KOPT-K1 (cell line): ENCODE data around the gene VWA7.
A peak's percentile ranks its signal among the peaks of the same experiment; 100 is the strongest.
"Not testable (repeated sequence)": the region's sequence is repeated elsewhere in the genome, so short reads cannot be mapped to it uniquely, and the experiment has no call there.

Experiments
- H3K27ac ChIP-seq: fragments of 200-600 bp; sonication (generic); 2 replicates; pipeline ENCODE4 v1.5.1; 2016; ENCODE audit warnings: antibody characterized with exemption, mild to moderate bottlenecking, low read depth, low read length; ENCODE audit not compliant: poor library complexity, severe bottlenecking
- H3K36me3 ChIP-seq: fragments of 200-600 bp; sonication (generic); 2 replicates; pipeline ENCODE4 v1.5.1; 2017; ENCODE audit warnings: antibody characterized with exemption, mild to moderate bottlenecking, low read length, moderate library complexity; ENCODE audit not compliant: insufficient read depth
- H3K9me3 ChIP-seq: fragments of 200-600 bp; sonication (generic); 2 replicates; pipeline ENCODE4 v1.5.1; 2017; ENCODE audit warnings: antibody characterized with exemption, low read length, mild to moderate bottlenecking; ENCODE audit not compliant: insufficient read depth, poor library complexity, severe bottlenecking

The VWA7 gene

GRCh38 chr6:31811645-31812044 lies 34.5 kb upstream of the VWA7 start:
- Histone ChIP-seq H3K27ac (no peak overlapping the region), H3K9me3 (no peaks in the 10 kb centered on the region)

GRCh38 chr6:31808599-31808998 lies 31.5 kb upstream of the VWA7 start:
- peaks cover 14% of the 10 kb centered on the region for H3K36me3 ChIP-seq
- H3K27ac ChIP-seq, H3K9me3 ChIP-seq: not testable (repeated sequence)

More at GRCh38 chr6:31811645-31812044, 34.5 kb upstream of the VWA7 start:
- H3K36me3 ChIP-seq, result no peaks in the 10 kb centered on the region

GRCh38 chr6:31806470-31807272 lies 29.5 kb upstream of the VWA7 start, which contains the start of gene LSM2:
Gene LSM2, minus strand, starts transcription at chr6:31806966. Its CDS starts 209 bp downstream, at chr6:31806757.
- H3K27ac ChIP-seq, result peak within 1 kb of the TSS; percentile 86
- H3K9me3 ChIP-seq, result no peaks in the 10 kb centered on the region
- peaks cover 32% of the 10 kb centered on the region for H3K36me3 ChIP-seq

GRCh38 chr6:31805939-31806469 lies 28.9 kb upstream of the VWA7 start:
- Histone ChIP-seq H3K27ac (peak overlapping the region; percentile 86), H3K36me3 (peaks cover 39% of the 10 kb centered on the region)

GRCh38 chr6:31801031-31801927 lies 24.2 kb upstream of the VWA7 start:
- H3K36me3 ChIP-seq, result peaks cover 65% of the 10 kb centered on the region
- H3K27ac ChIP-seq, H3K9me3 ChIP-seq: not testable (repeated sequence)

More at GRCh38 chr6:31805939-31806469, 28.9 kb upstream of the VWA7 start:
- no peaks in the 10 kb centered on the region for H3K9me3 ChIP-seq

GRCh38 chr6:31799781-31800180 lies 22.7 kb upstream of the VWA7 start:
- Histone ChIP-seq H3K9me3 (no peaks in the 10 kb centered on the region), H3K36me3 (peaks cover 61% of the 10 kb centered on the region), H3K27ac (no peak overlapping the region)

GRCh38 chr6:31797588-31797987 lies 20.5 kb upstream of the VWA7 start:
- Histone ChIP-seq H3K27ac (peak overlapping the region; percentile 64), H3K9me3 (no peaks in the 10 kb centered on the region), H3K36me3 (peaks cover 52% of the 10 kb centered on the region)

GRCh38 chr6:31796993-31797385 lies 19.9 kb upstream of the VWA7 start:
- H3K27ac ChIP-seq, result peak overlapping the region; percentile 64

GRCh38 chr6:31795616-31796298 lies 18.6 kb upstream of the VWA7 start, which contains the start of gene VARS1:
Gene VARS1, minus strand, starts transcription at chr6:31795752. Its CDS starts 535 bp downstream, at chr6:31795217.
- no peaks in the 10 kb centered on the region for H3K9me3 ChIP-seq
- peaks cover 50% of the 10 kb centered on the region for H3K36me3 ChIP-seq
- H3K27ac ChIP-seq, result peak within 1 kb of the TSS; percentile 96

More at GRCh38 chr6:31796993-31797385, 19.9 kb upstream of the VWA7 start:
- peaks cover 52% of the 10 kb centered on the region for H3K36me3 ChIP-seq
- no peaks in the 10 kb centered on the region for H3K9me3 ChIP-seq

GRCh38 chr6:31794866-31795615 lies 17.9 kb upstream of the VWA7 start:
- peak overlapping the region; percentile 96 for H3K27ac ChIP-seq
- H3K36me3 ChIP-seq, result peaks cover 52% of the 10 kb centered on the region
- H3K9me3 ChIP-seq, result no peaks in the 10 kb centered on the region

- Histone ChIP-seq H3K36me3 (peaks cover 58% of the 10 kb centered on the region), H3K9me3 (no peaks in the 10 kb centered on the region), H3K27ac (peak overlapping the region; percentile 96)
These were observed 17.3 kb upstream of the VWA7 start for GRCh38 chr6:31794294-31794865.

GRCh38 chr6:31793927-31794245 lies 16.8 kb upstream of the VWA7 start:
- H3K9me3 ChIP-seq, result not testable (repeated sequence)
- Histone ChIP-seq H3K27ac (peak overlapping the region; percentile 96), H3K36me3 (peaks cover 59% of the 10 kb centered on the region)

GRCh38 chr6:31792761-31793171 lies 15.6 kb upstream of the VWA7 start:
- Histone ChIP-seq H3K9me3 (no peaks in the 10 kb centered on the region), H3K36me3 (peaks cover 60% of the 10 kb centered on the region), H3K27ac (no peak overlapping the region)

GRCh38 chr6:31792090-31792374 lies 14.9 kb upstream of the VWA7 start:
- Histone ChIP-seq H3K36me3 (peaks cover 65% of the 10 kb centered on the region), H3K27ac (no peak overlapping the region), H3K9me3 (no peaks in the 10 kb centered on the region)
